GM19328 (cell line): ENCODE results near the gene PFKFB1.

ENCODE experiments used
- ATAC-seq: cut with Tn5 transposase; IDR thresholded peaks from one replicate; pipeline ENCODE4 v1.9.1; 2021; ENCODE audit warnings: mild to moderate bottlenecking, moderate library complexity; ENCODE audit not compliant: unreplicated experiment

Gene PFKFB1

DNA sequence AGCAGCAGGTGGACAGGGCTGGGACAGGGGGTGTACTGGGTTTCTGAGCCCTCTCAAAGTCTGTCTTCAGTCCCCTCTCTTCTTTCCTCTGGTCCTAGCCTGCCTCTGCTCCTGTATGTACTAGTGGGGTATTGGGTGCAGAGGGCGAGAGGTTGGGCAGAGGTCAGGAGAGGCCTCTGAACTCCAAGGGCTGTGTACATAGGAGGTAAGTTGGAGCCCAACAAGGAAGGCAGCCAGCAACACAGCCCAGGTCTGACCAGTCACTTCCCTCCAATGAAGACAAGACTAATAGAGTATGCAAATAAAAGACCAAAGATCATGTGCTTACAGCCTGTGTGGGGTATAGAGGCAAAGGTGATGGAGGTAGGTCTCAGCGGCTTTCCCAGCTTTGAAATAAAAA, at the start of gene PFKFB1:
PFKFB1 (minus strand) TSS at position 90 of the 400 bp plus-strand sequence. CDS start 181 bp downstream, outside the sequence.
- ATAC-seq = no peak

- no peak for ATAC-seq
Observed at GRCh38 chrX:55041514-55041913, 47.5 kb upstream of the PFKFB1 start.

- ATAC-seq = no peak
Observed at GRCh38 chrX:55039471-55039870, 45.5 kb upstream of the PFKFB1 start.

DNA sequence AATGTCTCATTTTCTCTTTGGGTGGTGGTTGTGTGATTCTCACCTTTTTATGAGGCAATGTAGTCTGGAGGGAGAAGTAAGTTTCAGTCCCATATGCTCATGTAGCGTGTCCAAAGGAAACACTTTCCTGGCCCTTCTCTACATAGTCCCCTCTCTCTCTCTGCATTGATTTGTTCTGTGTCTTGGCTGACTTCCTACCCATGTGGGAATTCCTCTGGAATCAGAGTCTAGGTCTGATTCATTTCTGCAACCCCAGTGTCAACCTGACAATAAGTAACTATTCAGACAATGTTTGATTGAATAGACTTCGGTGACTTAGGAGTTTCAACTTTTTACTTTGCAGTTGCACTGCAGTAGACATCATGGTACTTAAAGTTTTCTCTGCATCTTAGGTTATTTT, 39.4 kb upstream of the PFKFB1 start:
- no peak for ATAC-seq

- no peak for ATAC-seq
Observed at GRCh38 chrX:55030271-55031205, 36.5 kb upstream of the PFKFB1 start, which contains the start of gene ALAS2. Gene ALAS2, minus strand, starts transcription at chrX:55030977. Its CDS starts 4,977 bp downstream, at chrX:55026000.

DNA sequence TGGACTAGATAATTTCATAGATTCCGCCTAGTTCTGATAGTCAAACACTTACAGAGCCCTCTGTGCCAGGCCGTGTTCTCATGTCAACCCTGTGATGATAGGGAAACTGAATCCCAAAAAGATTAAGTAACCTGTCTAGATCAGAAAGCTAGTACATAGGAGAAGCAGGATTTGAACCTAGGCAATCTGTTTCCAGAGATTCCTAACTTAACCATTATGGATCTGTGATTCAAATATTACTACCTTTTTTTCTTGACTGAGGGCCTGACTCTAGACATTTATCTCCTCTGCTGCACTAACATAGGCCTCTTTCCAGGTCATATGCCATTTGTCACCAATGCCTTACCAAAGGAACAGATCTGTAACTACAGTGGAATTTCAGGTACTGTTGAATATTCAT, 35.3 kb upstream of the PFKFB1 start:
- ATAC-seq = no peak

GRCh38 chrX:55028611-55029010, 34.6 kb upstream of the PFKFB1 start:
- no peak for ATAC-seq

GRCh38 chrX:55028040-55028439, 34.1 kb upstream of the PFKFB1 start:
- no peak for ATAC-seq

DNA sequence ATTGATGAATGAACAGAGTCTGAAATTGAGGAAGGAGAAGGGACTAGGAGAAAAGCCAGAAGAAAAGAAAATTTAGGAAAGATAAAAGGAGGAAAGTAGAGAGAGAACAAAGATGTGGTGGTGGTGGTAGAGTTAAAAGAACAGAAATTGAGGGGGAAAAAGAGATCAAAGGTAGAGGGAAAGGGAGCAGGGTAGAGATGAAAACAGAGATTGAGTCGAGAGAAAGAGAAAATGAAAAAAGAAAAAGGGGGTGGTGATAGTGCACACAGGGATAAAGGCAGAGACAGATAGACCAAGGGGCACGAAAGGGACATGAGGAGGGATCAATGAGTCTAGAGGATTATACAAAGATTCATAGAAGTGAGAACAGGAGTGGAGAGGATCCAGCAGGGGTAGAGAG, 32.9 kb upstream of the PFKFB1 start:
- ATAC-seq = no peak

DNA sequence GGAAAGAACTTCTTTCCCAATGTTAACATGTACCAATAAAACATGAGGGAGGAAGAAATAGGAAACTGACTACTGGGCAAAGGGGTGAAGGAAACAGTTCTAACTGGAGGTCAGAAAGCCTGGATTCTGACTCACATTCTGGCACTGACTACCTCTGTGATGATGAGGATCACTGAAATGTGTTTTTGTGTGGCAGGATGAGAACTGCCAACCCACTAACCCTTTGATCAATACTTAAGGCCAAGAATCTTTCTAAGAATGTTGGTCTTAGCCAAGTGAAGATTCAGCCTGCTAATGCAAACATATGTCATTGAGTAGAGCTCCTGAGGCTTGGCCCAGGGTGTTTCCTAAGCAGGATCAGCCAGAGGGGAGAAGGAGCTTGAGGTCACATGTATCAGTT, 32.2 kb upstream of the PFKFB1 start:
- ATAC-seq = no peak

GRCh38 chrX:55014897-55015299, 20.9 kb upstream of the PFKFB1 start:
- ATAC-seq = no peak

DNA sequence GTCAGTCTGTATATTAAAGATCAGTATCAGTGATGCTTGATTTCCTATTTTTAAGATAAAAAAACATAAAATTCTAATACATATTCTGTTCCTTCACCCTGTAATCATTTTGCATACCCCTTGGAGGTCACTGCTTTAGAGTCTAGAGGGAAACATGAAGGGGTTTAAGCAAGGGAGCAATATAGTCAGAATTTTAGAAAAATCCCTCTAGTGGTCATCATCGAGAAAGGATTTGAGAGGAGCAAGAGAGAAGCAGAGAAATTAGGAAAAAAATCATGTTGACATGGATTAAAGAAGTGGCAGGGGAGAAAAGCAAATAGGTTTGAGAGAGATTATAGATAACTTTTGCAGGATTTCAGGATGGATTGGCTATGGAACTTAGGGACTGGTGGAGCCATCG, 17.3 kb upstream of the PFKFB1 start:
- no peak for ATAC-seq

- ATAC-seq = no peak
Observed at GRCh38 chrX:55008571-55009358, 14.8 kb upstream of the PFKFB1 start.

DNA sequence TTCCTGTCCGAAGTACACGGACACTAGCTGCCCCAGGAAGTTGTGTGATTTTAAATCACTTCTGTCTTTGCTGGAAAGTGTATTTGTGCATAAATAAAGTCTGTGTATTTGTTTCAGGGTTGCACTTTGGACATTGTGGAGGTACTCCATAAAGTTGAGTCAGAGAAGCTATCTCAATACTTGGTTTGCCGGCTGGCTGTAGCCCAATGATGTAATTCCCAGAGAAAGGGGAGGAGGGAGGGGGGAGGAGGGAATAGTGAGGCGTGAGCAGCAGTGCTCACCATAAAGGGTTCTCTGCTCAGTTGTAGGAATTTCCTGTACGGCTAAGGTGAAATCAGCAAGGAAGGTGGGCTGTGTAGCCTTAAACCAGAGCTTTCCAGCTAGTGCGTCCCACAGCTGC, 13.7 kb upstream of the PFKFB1 start:
- no peak for ATAC-seq

DNA sequence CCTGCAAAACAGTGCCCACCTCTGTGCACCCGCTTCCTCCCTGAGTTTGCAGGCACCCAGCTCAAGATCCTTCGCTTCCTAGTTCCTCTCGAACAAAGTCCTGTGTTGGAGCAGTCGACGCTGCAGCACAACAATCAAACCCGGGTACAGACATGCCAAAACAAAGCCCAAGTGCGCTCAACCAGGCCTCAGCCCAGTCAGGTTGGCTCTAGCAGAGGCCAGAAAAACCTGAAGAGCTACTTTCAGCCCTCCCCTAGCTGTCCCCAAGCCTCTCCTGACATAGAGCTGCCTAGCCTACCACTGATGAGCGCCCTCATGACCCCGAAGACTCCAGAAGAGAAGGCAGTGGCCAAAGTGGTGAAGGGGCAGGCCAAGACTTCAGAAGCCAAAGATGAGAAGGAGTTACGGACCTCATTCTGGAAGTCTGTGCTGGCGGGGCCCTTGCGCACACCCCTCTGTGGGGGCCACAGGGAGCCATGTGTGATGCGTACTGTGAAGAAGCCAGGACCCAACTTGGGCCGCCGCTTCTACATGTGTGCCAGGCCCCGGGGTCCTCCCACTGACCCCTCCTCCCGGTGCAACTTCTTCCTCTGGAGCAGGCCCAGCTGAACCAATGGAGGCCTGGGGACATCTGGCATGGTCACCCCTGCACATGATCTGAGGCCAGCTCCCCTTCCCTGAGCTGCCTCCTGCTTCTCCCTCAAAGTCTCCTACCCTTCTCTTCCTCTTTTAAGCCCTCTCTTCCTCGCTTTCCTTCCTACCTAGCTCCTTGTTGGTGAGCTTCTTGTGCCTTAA, 13.0 kb upstream of the PFKFB1 start:
- ATAC-seq = no peak

GRCh38 chrX:55005256-55005655, 11.3 kb upstream of the PFKFB1 start:
- ATAC-seq = no peak

DNA sequence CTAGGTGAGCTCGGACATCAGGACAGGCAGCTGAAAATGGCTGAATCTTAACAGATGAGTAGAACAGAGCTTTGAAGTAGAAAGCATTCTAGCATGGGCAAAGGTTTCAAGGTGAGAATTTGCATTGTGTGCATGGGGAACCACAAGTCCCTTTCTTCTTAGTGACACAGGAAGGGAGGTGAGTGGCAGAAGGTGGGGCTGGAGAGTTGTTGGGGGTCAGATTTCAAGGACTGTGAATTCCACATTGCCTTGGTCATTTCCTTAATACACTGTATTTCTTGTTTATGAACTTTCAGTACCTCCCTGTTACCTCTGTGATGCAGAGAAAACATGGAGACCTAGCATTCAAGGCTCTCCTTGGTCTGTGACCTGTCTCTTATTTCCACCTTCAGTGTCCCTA, 10.2 kb upstream of the PFKFB1 start:
- no peak for ATAC-seq

- peak; percentile 93 for ATAC-seq
Observed at GRCh38 chrX:54999717-55000598, 6.0 kb upstream of the PFKFB1 start, which contains the start of gene APEX2. Gene APEX2, plus strand, starts transcription at chrX:55000363. Its CDS starts 60 bp downstream, at chrX:55000423.

DNA sequence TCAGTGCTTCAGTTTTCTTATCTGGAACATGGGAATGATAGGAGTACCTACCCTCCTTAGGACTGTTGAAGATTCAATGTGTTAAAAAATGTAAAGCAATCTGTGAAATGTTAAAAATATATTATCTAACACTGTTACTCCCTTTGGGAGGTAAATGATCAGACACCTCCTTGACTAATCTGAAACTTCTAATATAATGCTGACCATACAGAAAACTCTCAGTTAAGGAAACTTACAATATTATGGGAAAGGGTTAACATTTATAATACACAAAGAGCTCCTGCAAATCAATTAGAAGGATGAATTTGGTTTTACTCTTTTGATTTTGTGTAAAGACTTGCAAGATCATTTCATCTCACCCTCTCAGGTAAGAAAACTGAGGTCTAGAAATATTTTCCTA, 1.6 kb upstream of the PFKFB1 start:
- no peak for ATAC-seq
